ENCODE data around the gene DCTN2.
"Not testable (repeated sequence)": the region's sequence is repeated elsewhere in the genome, so short reads cannot be mapped to it uniquely, and the experiment has no call there.

DNA sequence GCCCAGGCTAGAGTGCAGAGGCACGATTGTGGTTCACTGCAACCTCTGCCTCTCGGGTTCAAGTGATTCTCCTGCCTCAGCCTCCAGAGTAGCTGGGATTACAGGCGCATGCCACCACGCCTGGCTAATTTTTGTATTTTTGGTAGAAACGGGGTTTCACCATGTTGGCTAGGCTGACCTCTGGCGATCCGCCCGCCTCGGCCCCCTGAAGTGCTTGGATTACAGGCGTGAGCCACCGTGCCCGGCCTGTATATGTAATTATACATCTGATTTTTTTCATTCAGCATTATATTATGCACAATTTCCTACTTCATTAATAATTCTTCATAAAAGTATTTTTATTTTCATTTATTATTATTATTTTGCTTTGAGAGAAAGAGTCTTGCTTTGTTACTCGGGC, 23.4 kb upstream of the DCTN2 start:
- TF ChIP-seq, protein P1, sequence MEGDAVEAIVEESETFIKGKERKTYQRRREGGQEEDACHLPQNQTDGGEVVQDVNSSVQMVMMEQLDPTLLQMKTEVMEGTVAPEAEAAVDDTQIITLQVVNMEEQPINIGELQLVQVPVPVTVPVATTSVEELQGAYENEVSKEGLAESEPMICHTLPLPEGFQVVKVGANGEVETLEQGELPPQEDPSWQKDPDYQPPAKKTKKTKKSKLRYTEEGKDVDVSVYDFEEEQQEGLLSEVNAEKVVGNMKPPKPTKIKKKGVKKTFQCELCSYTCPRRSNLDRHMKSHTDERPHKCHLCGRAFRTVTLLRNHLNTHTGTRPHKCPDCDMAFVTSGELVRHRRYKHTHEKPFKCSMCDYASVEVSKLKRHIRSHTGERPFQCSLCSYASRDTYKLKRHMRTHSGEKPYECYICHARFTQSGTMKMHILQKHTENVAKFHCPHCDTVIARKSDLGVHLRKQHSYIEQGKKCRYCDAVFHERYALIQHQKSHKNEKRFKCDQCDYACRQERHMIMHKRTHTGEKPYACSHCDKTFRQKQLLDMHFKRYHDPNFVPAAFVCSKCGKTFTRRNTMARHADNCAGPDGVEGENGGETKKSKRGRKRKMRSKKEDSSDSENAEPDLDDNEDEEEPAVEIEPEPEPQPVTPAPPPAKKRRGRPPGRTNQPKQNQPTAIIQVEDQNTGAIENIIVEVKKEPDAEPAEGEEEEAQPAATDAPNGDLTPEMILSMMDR (IDR thresholded peaks at IDR 0.05; ENCODE audit: insufficient read depth, low read depth, low read length): not testable (repeated sequence)
- not testable (repeated sequence) for TF ChIP-seq EZH2 (IDR thresholded peaks at IDR 0.05; ENCODE audit: insufficient read depth, low read length)

All from astrocyte (in vitro differentiated cells and primary cell).